Mucosa of stomach (tissue), 1 donor: ENCODE results near the gene PTGR1.
"Not testable (repeated sequence)": the region's sequence is repeated elsewhere in the genome, so short reads cannot be mapped to it uniquely, and the experiment has no call there.

ENCODE experiments used
- H3K27me3 ChIP-seq: one replicate; pipeline ENCODE4 v1.7.0; 2013; ENCODE audit warnings: mild to moderate bottlenecking, low read length; ENCODE audit not compliant: control insufficient read depth, insufficient read depth
- H3K36me3 ChIP-seq: one replicate; pipeline ENCODE4 v1.7.0; 2013; ENCODE audit warnings: low read length; ENCODE audit not compliant: control insufficient read depth, insufficient read depth
- H3K4me1 ChIP-seq: one replicate; pipeline ENCODE4 v1.7.0; 2013; ENCODE audit warnings: mild to moderate bottlenecking, low read length; ENCODE audit not compliant: control insufficient read depth, insufficient read depth
- H3K4me3 ChIP-seq: one replicate; pipeline ENCODE4 v1.7.0; 2013; ENCODE audit warnings: low read length
- H3K9ac ChIP-seq: one replicate; pipeline ENCODE4 v1.7.0; 2013; ENCODE audit warnings: mild to moderate bottlenecking, low read length, moderate library complexity
- H3K9me3 ChIP-seq: one replicate; pipeline ENCODE4 v1.7.0; 2013; ENCODE audit warnings: mild to moderate bottlenecking, low read length, moderate library complexity; ENCODE audit not compliant: control insufficient read depth
- donor health status: Pancreatic carcinoma.

Gene PTGR1

GRCh38 chr9:111572950-111573604 is 26.4 kb downstream of the PTGR1 start:
- Histone ChIP-seq H3K27me3 (no peaks in the 10 kb centered on the region), H3K9ac (no peak overlapping the region), H3K4me3 (no peak overlapping the region), H3K36me3 (peaks cover 17% of the 10 kb centered on the region), H3K4me1 (no peaks in the 10 kb centered on the region), H3K9me3 (no peaks in the 10 kb centered on the region)

GRCh38 chr9:111568127-111568526 is 31.3 kb downstream of the PTGR1 start:
- H3K4me1 ChIP-seq, H3K27me3 ChIP-seq, H3K9ac ChIP-seq, H3K4me3 ChIP-seq, H3K9me3 ChIP-seq: not testable (repeated sequence)
- peaks cover 17% of the 10 kb centered on the region for H3K36me3 ChIP-seq

- no peaks in the 10 kb centered on the region for H3K27me3 ChIP-seq
- H3K4me1 ChIP-seq, result no peaks in the 10 kb centered on the region
- peaks cover 17% of the 10 kb centered on the region for H3K36me3 ChIP-seq
- no peak overlapping the region for H3K9ac ChIP-seq
- H3K4me3 ChIP-seq, result no peak overlapping the region
- H3K9me3 ChIP-seq, result no peaks in the 10 kb centered on the region
Observed at GRCh38 chr9:111566234-111566633, 33.2 kb downstream of the PTGR1 start.

GRCh38 chr9:111561165-111561719 is 38.2 kb downstream of the PTGR1 start:
- Histone ChIP-seq H3K36me3 (no peaks in the 10 kb centered on the region), H3K4me1 (no peaks in the 10 kb centered on the region), H3K9ac (no peak overlapping the region), H3K27me3 (no peaks in the 10 kb centered on the region), H3K4me3 (no peak overlapping the region), H3K9me3 (peaks cover 2% of the 10 kb centered on the region)

- no peak overlapping the region for H3K4me3 ChIP-seq
Observed at GRCh38 chr9:111559000-111559610, 40.3 kb downstream of the PTGR1 start.

GRCh38 chr9:111555425-111555824 is 44.0 kb downstream of the PTGR1 start:
- H3K9me3 ChIP-seq, H3K4me3 ChIP-seq, H3K27me3 ChIP-seq, H3K36me3 ChIP-seq, H3K9ac ChIP-seq, H3K4me1 ChIP-seq: not testable (repeated sequence)

More at GRCh38 chr9:111559000-111559610, 40.3 kb downstream of the PTGR1 start:
- H3K36me3 ChIP-seq, result peaks cover 3% of the 10 kb centered on the region
- no peaks in the 10 kb centered on the region for H3K27me3 ChIP-seq
- no peaks in the 10 kb centered on the region for H3K4me1 ChIP-seq
- no peak overlapping the region for H3K9ac ChIP-seq
- H3K9me3 ChIP-seq, result peaks cover 5% of the 10 kb centered on the region

- Histone ChIP-seq H3K9ac (no peak overlapping the region), H3K4me3 (no peak overlapping the region), H3K36me3 (no peaks in the 10 kb centered on the region), H3K9me3 (peaks cover 9% of the 10 kb centered on the region), H3K27me3 (no peaks in the 10 kb centered on the region), H3K4me1 (no peaks in the 10 kb centered on the region)
Observed at GRCh38 chr9:111548623-111549022, 50.8 kb downstream of the PTGR1 start.

GRCh38 chr9:111542497-111543254 is 56.8 kb downstream of the PTGR1 start:
- H3K9ac ChIP-seq, result no peak overlapping the region
- no peaks in the 10 kb centered on the region for H3K27me3 ChIP-seq
- H3K4me3 ChIP-seq, result no peak overlapping the region
- peaks cover 5% of the 10 kb centered on the region for H3K36me3 ChIP-seq
- no peaks in the 10 kb centered on the region for H3K4me1 ChIP-seq
- peaks cover 19% of the 10 kb centered on the region for H3K9me3 ChIP-seq

- Histone ChIP-seq H3K9ac (no peak overlapping the region), H3K9me3 (no peaks in the 10 kb centered on the region), H3K4me1 (no peaks in the 10 kb centered on the region), H3K4me3 (no peak overlapping the region), H3K27me3 (no peaks in the 10 kb centered on the region), H3K36me3 (no peaks in the 10 kb centered on the region)
Observed at GRCh38 chr9:111533099-111533790, 66.2 kb downstream of the PTGR1 start.

- no peak overlapping the region for H3K9ac ChIP-seq
- no peaks in the 10 kb centered on the region for H3K9me3 ChIP-seq
- H3K36me3 ChIP-seq, result no peaks in the 10 kb centered on the region
- H3K4me1 ChIP-seq, result no peaks in the 10 kb centered on the region
- no peaks in the 10 kb centered on the region for H3K27me3 ChIP-seq
- H3K4me3 ChIP-seq, result no peak overlapping the region
Observed at GRCh38 chr9:111531716-111532115, 67.7 kb downstream of the PTGR1 start.

- Histone ChIP-seq H3K36me3 (no peaks in the 10 kb centered on the region), H3K4me3 (no peak overlapping the region), H3K4me1 (no peaks in the 10 kb centered on the region), H3K9me3 (no peaks in the 10 kb centered on the region), H3K27me3 (no peaks in the 10 kb centered on the region), H3K9ac (no peak overlapping the region)
Observed at GRCh38 chr9:111529787-111530186, 69.7 kb downstream of the PTGR1 start.

GRCh38 chr9:111527347-111527746 is 72.1 kb downstream of the PTGR1 start:
- no peaks in the 10 kb centered on the region for H3K27me3 ChIP-seq
- no peaks in the 10 kb centered on the region for H3K36me3 ChIP-seq

More at GRCh38 chr9:111527347-111527746, 72.1 kb downstream of the PTGR1 start:
- H3K9ac ChIP-seq, result no peak overlapping the region
- no peak overlapping the region for H3K4me3 ChIP-seq
- no peaks in the 10 kb centered on the region for H3K4me1 ChIP-seq
- no peaks in the 10 kb centered on the region for H3K9me3 ChIP-seq
